ENCODE data around the gene IWS1.
"Not testable (repeated sequence)": the region's sequence is repeated elsewhere in the genome, so short reads cannot be mapped to it uniquely, and the experiment has no call there.

The IWS1 gene

DNA sequence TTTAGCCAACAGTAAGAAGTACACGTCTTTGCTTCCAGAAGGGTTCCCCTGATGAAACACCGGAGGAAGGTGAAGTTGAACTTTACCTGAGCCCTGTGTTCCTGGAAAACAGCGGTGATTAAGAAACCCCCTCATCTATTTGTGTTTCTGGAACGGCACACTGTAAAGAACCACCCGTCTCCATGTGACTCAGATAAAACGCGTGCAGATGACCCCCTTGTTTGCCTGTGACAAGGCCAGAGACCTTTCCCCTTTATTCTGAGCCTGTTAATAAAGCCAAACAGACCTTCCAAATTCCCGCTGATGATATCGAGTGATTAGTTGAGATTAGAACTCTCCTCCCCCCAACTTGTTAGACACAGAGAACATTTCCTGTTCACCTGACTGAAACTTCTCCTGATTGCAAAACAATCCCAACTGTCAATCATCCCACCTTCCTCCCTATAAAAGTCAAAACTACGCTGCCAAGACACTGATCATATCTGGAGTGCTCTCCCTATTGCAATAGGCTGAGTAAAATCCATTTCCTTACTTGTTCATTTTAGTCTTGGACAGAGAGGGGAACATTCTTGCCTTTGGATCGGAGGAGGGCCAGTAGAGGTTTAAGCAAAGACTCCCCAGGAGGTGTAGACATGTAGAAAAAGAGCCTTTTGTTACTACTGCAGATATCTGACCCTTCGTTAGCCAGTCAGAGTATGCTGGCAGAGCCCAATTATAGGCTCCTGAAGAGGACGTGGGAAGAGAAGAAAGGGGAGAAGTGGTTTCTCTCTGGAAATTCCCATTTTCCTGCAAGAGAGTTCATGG, 914 bp upstream of the IWS1 start:
- no peak for DNase-seq

DNA sequence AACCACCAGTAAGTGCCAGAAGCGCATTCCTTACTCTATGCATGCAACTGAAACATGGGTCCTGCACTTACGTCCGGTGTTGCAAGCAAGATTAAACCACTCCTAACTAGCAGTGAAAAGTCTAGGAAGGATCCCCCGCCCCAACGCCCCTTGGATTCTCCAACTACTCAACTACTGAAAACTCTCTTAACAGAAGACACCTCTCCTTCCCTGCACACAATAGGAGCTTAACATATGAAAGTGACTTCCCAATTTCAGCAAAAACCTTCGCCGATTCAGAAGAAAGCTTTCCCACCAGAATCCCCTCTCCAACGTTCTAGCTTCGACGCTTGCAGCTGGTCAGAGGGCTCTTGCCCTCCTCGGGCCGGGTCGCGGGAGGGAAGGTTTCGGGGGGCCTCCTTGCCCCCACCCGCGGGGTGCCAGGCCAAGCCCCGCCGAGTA, 578 bp downstream of the IWS1 start:
- DNase-seq = peak; percentile 40

DNA sequence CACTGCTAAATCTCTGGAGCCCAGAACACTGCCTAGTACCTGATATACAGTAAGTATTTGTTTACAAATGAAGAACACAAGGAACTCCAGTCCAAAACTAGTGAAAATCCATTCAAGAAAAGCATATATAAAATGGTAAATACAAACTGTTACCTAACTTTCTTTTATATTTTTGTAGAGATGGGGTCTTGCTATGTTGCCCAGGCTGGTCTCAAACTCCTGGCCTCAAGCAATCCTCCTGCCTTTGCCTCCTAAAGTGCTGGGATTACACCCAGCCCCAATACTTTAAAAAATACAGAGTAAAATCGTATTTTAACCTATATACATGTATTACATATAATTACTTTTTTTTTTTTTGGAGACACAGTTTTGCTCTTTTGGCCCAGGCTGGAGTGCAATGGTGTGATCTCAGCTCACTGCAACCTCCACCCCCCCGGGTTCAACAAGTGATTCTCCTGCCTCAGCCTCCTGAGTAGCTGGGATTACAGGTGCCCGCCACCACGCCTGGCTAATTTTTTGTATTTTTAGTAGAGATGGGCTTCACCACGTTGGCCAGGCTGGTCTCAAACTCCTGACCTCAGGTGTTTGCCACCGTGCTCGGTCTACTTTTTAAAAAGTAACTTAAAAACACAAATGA, 2.0 kb downstream of the IWS1 start:
- DNase-seq = not testable (repeated sequence)

DNA sequence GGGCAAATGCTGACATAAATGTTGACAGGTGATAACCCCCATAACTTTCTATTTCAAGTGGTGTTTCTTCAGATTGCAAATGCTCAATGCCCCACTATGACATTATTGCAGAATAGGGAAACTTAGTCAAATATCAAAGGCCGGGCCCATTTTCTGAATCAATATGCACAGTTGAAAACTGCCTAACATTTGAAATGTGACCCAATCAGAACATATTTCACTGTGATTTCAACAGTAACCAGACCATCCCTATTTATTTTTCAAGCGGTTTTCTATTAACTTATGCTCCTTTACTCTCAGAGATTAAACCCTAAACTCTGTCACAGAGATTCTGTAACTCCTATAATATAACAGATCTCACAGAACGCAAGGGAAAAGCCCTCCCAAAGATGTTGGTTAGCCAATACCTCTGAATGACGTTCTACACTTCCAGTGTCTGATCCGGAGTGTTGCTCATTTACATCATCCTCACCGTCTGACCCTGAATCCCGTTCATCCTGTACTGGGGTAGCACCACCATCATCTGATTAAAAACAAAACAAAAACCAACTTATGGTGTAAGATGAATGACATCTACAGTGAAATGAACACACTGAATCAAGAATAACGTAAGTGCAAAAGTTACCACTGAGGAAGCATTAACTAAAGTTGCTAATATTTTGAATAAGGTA, 2.9 kb downstream of the IWS1 start:
- DNase-seq = no peak

DNA sequence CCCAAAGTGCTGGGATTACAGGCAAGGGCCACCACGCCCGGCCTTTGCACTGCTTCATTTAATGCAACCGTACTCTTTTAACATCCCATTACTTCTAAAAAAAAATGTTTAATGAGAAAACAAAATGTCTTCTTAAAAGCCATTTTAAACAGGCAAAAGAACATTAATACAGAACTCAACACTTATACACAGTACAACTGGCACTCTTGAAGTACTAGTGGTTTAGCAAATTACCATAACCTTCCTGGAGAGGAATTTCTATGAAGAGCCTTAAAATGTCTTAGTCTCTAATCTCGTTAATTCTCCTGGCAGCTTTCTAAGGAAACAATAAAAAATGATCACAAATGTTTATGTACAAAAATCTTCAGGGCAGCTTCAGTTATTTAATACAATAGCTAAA, 5.9 kb downstream of the IWS1 start:
- DNase-seq = no peak

DNA sequence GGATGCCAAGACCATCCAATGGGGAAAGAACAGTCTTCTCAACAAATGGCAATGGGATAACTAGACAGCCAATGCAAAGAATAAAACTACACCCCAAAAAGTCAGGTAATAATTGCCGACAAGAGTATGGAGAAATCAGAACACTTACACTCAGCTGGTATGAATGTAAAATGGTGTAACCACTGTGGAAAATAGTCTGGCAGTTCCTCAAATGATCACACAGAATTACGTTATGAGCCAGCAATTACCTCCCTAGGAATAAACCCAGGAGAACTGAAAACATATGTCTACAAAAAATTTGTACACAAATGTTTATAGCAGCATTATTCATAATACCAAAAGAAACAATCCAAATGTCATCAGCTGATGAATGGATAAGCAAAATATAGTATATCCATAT, 8.8 kb downstream of the IWS1 start:
- DNase-seq = no peak

DNA sequence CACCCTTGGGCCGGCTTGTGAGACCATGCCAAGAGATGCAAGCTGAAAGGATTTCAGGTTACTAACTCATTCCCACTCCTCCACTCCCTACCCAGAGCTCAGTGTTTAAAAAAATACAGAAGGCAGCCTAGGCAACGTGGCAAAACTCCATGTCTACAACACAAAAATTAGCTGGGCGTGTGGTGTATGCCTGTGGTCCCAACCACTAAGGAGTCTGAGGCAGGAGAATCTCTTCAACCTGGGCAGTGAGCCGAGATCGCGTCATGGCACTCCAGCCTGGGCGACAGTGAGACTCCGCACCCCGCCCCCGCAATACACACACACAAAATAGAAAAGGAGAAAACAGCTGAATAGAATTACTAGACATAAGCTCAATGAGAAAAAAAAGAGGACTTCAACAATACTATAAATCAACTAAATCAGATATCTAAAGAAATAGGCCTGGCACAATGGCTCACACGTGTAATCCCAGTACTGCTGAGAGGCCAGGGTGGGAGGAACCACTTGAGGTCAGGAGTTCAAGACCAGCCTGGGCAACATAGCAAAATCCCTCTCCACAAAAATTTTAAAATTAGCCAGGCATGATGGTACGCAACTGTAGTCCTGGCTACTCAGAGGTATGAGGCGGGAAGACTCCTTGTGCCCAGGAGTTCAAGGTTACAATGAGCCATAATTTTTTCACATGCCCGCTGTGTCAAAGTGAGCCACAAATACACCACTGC, 10.1 kb downstream of the IWS1 start:
- no peak for DNase-seq

DNA sequence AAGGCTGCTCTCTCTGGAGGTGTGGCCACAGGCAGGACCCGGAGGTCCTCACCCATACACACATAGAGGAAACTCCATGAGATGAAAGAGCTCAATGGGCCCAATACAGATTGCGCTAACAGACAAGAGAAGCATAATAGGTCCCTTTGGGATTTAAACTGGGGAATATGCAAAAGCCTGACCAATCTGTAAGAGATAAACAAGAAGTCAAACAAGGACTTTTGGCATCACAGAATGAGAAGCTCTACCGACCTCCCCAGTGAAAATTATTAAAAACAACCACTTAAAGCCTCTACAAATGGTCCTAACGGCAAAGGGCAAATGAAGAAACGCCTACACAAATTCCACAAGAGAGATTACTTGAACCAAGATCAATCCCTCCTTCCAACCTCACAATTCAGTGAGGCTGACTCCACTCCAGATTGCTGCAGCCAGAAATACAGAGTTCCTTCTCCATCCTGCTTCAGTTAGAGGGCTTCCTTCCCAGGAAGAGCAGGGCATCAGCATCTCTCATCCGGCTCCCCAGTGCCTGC, 10.8 kb downstream of the IWS1 start:
- DNase-seq = no peak

DNA sequence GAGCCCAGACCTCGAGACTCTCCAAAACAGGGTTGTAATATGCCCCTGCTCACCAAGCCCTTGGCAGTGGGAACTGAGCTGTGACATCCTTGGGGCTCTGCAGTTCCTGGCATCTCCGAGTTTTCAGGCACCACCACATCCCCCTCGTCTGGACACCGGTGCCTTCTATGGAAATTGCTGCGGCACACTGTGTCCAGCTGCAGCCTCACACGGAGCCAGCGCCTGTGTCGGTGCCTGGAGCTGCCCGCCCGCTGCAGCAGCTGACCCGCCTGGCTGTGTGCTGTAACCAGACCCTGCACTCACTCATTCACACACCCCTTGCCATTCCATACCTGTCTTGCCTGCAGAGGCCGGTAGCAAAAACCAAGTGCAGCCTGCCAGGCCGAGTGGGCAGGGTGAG, 11.8 kb downstream of the IWS1 start:
- DNase-seq = no peak

DNA sequence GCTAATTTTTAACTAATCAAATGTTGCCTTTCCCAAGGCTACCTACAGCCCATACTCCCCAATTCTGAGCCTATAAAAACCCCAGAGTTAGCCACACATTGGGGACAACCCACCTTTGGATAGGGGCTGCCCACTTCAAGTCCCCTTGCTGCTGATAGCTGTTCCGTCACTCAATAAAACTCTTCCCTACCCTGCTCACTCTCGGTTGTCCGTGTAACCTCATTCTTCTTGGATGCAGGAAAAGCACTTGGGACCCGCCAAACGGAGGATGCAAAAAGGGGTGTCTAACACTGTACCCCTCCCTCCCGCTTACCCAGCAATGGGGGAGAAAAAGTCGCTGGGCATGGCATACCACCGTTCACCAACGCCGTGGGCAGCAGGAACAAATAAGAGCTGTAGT, 12.2 kb downstream of the IWS1 start:
- no peak for DNase-seq

DNA sequence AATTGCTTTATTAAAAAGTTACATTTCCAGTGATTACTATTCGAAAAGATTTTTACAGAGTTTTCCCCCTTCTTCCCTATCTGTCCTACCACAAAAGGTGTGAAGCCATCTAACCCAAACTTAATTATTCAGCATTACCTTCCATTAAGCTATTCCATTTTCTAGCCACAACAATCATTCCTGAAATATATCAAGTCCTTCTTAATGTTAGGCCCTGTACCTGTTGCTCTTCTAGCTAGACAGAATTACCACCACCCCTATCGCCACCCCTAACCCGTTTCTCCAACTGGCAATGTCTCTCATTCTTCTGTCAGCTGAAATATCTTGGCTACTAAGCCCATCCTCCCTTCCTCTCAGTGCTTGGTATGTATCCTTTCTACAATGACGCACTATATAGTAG, 13.9 kb downstream of the IWS1 start:
- DNase-seq = no peak

DNA sequence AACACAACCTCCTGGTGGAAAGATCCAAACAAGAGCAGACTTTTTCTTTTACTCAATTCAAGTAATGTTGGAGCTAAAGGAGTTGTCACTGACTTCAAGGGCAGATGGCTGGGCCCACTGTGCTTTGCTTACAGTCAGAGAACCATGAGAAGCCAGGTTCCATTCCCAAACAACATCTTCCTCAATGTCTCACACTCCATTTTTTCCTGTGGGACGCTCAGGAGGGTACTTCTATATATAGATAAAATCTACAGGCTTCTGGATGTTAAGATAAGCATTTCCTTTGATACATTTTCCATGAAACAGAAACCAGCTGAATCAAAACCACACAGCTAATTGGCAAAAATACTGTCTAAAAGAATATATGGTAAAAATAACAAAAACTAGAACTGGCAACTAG, 14.4 kb downstream of the IWS1 start:
- DNase-seq = no peak

DNA sequence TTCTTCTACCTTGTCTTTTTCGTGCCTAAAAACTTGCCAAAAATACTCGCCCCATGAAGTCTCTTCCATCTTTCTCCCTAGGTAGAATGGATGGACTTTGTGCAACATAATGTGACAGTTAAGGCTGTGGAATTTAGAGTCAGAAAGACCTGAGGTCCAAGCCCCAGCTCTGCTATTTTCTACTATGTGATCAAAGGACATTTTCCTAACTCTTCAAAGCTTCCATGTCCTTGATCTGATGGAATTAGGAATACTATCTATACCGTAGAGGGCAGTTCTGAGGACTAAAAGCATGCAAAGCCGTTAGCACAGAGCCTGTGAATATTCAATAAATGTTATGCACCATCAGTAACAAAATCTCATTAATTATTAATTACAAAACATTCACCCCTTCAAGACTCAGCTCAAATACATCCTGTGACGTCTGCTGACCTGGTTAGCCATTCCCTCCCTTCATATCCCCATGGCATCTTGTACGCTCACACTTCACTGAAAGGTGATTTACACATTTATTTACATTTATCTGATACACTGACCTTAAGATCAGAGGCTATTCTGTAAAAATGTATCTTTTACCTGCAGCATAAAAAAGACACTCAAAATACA, 15.1 kb downstream of the IWS1 start:
- DNase-seq = no peak

DNA sequence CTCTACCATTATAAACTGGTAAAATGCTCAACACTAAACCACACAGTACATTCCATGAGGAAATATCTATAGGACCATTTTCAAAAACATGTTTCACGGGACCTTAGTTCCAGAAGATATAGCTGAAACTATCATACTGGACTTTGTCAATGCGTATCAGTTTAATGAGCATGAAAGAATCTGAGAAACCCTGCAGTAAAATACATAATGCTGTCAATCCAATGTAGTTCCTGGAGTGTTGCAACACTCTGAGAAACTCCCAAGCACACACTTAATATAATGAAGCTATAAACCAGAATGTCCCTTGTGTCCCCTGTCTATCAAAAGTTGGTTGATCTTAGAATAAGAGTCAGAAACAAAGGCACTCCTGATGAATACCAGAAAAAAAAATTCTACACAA, 16.2 kb downstream of the IWS1 start:
- DNase-seq = no peak

DNA sequence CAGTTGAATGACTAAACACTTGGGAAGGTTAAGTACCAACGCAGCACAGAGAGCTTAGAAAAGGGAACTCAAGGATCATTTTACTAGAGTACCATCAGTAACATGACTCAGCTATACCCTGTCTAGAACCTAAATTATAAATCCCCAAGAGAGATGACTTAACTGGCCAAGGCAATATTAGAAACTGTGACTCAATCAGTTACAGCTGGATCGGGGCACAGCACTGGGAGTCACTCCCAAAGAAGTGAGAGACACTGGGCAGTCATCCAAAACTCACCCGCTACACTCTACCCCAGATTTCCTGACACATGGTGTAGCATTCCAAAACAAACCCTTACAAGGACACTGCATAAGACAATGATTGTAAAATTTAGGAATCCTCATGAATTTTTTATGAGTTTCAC, 17.7 kb downstream of the IWS1 start:
- DNase-seq = no peak

DNA sequence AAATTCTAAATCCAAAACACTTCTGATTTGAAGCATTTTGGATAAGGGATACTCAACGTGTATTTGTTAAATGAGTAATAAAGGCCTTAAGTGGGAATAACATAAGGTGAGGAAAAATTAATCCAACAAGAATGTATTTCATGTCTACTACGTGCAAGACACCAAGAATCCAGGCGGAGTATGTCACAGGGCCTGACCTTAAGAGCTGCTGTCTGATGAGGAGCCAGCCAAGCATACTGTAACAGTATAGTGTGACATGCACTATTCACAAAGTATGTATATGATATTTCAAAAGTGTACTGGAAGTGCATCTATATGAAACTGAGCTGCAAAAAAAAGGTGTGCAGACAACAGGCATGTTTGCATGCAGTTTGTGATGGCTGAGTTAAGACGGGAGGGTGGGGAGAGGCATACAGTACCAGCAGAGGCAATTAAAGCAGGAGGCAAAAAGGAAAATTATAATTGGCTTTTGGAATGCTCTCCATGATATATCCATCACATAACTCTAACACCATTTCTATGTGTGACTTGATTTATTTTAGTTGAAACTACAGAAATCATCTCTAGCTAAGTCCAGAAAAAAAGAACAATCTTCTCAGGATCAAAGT, 18.2 kb downstream of the IWS1 start:
- no peak for DNase-seq

DNA sequence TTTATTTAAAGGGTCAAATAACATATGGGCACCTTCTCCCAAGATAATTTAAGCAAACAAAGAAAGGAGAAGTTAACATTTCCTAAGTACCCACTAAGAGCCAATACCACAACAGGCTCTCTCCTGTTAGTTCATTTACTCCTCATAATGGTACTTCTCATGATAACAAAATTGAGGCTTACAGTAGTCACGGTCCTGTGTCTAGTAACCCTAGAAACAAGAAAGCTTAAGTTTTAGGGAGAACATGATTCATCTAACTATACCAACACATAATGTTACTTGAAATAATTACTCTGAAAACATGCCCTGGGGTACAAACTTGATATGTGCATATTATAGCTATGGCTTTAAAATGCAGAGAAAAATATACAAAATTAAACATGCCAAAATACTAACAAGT, 19.8 kb downstream of the IWS1 start:
- DNase-seq = no peak

DNA sequence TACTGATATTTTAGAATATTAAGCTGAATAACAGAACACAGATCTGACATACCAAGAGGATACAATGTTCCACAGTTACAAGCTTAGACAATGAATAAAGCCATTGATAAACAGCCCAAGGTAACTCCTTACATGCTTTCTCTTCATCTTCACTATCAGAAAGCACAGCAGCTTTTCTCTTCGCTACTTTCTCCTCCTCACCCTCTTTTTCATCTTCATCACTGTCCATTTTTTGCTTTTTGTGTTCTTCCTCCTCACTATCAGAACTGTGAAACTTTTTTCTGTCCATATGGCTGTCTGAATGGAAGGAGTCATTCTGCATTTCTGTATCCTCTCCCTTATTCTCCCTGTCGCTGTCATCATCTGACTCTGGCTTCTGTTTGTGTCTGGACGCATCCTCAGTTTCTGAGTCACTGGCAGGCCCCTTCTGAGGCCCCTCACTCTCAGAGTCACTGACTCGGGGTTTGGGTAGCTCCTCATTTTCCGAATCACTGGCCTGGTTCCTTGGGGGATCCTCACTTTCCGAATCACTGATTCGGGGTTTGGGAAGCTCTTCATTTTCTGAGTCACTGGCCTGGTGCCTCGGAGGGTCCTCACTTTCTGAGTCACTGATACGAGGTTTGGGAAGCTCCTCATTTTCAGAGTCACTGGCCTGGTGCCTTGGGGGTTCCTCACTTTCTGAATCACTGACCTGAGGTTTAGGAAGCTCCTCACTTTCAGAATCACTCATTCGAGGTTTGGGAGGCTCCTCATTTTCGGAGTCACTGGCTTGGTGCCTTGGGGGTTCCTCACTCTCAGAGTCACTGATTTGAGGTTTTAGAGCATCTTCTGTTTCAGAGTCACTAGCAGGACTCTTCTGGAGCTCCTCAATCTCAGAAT, 21.5 kb downstream of the IWS1 start:
- DNase-seq = no peak

DNA sequence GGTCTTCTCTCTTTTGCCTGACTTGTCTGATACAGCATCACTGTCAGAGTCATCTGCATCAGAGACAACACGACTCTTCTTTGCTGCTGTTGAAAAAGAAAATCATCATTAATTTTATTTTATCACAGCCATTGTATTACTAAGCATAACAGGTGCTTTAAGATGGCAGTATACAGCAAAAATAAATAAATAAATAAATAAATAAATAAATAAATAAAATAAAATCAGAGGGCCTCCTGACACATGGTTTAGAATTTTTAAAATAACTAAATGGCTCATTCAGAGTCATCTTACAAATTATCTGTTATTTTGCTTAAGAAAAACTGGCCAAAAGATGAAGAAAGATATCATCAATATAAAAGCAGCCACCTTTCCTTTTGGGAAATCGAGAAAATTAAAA, 22.8 kb downstream of the IWS1 start:
- DNase-seq = no peak

DNA sequence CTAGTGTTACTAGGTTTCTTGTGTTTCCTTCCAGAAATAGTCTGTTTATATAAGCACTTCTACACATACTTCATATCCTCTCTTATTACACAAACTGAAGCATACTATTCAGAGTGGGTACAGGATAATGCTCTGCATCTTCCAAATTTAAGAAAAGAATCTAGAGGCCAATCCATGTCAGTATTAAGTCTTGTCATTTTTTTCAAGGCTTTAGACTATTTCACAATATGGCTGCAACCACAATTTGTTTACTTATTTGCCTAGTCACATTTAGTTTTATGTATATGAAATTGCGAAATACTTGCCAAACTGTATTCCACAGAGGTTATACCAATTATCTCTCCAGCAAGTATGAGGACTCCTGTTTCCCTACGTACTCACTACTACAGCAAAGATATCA, 27.9 kb downstream of the IWS1 start:
- no peak for DNase-seq

DNA sequence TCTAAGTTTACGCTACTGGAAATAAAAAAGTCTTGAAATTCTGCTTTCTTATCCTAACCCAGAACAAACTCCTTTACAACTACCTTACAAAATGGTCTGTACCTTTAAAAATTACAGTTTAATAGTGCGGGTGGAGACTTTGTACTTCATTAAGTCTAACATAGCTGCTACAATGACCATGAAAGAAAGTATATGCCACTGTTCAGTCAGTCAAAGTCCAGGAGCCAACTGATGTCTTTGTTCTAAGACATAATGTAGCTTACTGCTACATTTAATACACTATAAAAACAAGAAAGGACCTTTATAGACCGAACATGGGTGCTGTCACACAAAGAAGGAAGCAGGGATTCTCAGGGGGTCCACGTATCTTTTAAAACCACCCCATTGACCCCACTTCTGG, 36.0 kb downstream of the IWS1 start:
- no peak for DNase-seq
